GM13976 (cell line): ENCODE measurements around the gene FAM174A.

Source experiments
- DNase-seq: peaks from one replicate; pipeline ENCODE4 v3.0.0; 2012; ENCODE audit warnings: low spot score
- in situ Hi-C: fragments of 300-500 bp; cut with MboI; formaldehyde crosslinking; loops from one replicate; pipeline ENCODE4 v1.12.0; 2022; ENCODE audit warnings: low sequenced_read_pairs, mixed read lengths, inconsistent platforms; ENCODE audit not compliant: unreplicated experiment
- TF ChIP-seq, protein P1 (sequence below): IDR thresholded peaks from 2 replicates; pipeline ENCODE4 v1.5.1; 2012; ENCODE audit warnings: borderline replicate concordance, mild to moderate bottlenecking; ENCODE audit not compliant: insufficient read depth; ENCODE audit errors: extremely low read depth, missing control alignments, control extremely low read depth

Gene FAM174A

DNA sequence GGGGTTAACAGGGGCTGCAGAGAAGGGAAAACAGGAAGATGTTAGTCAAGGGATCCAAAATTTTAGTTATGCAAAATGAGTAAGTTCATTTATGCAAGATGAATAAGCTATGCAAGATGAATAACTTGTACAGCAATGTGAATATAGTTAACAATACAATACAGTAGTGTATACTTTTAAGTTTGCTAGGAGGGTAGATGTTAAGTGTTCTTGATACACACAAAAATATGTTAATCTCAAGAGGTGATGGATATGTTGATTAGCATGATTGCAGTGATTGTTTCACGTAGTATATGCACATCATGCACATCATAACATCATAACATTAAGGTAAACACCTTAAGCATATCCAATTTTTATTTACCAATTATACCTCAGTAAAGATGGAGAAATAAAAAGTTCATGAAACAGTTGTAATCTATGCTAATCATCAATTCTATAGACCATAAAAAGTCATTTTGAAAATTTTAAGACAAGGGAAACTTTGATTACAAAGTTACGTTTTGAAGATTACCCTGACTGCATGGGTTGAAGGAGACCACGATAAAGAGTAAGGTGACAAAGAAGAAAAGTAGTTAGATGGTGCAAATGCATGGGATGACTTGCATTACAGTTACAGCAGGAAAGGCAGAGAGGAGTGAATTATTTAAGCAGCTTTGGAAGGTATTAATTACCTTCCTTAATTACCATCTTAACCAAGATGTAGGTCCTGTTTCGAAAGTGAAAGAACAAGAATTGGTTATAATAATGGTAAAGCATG is 31.4 kb downstream of the FAM174A start:
- DNase-seq = no peak
- in situ Hi-C loops = no loop called here
- TF ChIP-seq, protein P1, sequence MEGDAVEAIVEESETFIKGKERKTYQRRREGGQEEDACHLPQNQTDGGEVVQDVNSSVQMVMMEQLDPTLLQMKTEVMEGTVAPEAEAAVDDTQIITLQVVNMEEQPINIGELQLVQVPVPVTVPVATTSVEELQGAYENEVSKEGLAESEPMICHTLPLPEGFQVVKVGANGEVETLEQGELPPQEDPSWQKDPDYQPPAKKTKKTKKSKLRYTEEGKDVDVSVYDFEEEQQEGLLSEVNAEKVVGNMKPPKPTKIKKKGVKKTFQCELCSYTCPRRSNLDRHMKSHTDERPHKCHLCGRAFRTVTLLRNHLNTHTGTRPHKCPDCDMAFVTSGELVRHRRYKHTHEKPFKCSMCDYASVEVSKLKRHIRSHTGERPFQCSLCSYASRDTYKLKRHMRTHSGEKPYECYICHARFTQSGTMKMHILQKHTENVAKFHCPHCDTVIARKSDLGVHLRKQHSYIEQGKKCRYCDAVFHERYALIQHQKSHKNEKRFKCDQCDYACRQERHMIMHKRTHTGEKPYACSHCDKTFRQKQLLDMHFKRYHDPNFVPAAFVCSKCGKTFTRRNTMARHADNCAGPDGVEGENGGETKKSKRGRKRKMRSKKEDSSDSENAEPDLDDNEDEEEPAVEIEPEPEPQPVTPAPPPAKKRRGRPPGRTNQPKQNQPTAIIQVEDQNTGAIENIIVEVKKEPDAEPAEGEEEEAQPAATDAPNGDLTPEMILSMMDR = no peak

DNA sequence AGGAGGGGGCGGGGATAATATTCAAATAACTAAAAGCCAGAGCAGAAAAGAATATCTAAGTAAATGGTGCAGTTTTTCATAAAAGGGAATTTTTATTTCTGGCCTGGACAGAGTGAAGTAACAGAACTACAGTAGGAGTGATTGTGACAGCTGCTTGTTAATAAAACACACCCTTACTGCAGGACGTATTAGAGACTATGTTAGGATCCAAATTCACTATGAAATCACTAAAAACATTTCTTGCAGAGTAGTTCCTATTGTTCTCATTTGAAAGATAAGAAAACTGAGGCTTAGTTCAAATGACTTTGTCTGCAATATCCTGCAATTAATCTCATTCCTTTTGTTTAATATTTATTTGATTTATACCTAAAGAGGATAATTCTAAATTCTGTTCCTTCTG is 39.5 kb downstream of the FAM174A start:
- in situ Hi-C loops = no loop called here
- no peak for DNase-seq
- TF ChIP-seq, protein P1 = no peak

DNA sequence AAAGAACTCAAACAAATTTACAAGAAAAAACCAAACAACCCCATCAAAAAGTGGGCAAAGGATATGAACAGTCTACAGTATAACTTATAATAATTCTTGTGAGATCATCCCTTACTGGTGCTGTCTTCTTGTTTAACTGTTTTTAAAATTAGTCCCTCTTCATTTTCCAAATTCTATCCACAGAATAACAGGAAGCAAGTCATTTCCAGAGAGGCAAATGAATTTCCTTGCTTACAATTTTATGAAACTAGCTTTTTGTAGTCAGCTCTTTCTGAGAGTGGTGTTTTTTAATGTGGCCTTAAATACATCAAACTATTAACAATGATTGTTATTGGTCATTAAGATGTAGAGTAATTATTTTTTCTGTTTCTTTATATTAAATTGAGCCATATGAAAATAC is 40.6 kb downstream of the FAM174A start:
- in situ Hi-C loops = no loop called here
- TF ChIP-seq, protein P1 = no peak
- DNase-seq = no peak

DNA sequence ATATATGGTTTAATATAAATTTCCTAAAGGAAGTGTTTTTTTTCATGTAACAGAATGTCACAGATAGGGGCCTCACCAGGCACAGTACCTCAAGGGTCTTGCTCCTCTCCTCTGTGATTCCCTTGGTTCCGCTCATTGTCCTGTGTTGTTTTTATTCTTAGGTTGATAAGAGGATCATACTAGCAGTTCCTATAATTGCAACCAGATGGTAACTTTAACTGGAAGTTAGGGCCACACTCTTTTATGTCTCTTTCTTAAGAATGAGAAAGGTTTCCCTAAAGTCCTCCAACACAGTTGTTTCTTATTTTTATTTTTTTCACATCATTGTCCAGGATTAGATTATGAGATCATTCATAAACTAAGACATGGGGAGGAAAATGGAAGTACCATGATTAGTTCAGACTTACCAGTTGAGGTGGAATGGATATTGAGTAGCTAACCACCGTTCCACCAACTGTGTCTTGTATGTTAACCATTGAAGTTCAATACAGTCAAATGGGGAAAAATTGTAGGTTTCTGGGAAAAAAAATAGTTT is 41.1 kb downstream of the FAM174A start:
- DNase-seq = no peak
- TF ChIP-seq, protein P1 = no peak
- in situ Hi-C loops = no loop called here

- TF ChIP-seq, protein P1 = no peak
- no peak for DNase-seq
- in situ Hi-C loops = no loop called here
Measured at GRCh38 chr5:100577506-100577905, 42.3 kb downstream of the FAM174A start.

DNA sequence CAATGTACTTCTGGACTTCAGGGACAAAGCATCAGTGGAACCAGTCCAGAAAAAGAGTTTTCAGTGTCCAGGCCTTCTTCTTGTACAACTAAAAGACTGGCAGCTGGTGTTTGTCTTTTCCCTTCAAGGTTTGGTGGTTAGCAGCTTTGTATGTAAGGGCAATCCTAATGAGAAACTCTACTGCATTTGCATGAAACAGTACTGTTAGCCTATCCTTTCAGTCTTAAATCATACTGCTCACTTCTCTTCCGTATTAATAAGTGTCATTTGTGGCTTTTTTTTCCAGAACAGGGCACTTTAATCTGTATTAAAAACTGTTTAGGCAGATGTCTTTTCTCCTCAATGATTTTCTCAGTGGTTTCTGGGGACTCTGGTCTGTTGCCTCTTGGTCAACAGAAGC is 48.9 kb downstream of the FAM174A start:
- TF ChIP-seq, protein P1 = no peak
- DNase-seq = peak; percentile 6
- in situ Hi-C loops = no loop called here

DNA sequence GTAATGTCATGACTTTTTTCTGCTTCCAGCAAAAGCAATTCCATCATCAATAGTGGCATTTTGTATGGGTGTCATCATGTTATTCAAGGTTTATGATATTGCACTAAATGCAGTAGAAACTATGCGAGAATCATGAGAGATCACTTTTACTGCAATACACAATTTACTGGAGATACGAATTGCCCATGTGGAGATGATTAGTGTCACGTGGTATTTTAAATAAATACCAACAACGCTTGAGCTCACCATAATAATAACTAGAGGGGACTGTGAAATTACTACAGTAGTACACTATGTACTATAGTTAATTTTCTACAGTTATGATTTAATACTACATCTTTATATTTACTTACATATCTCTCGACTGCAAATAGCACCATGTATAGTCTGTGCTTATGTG is 49.7 kb downstream of the FAM174A start:
- TF ChIP-seq, protein P1 = no peak
- in situ Hi-C loops = no loop called here
- DNase-seq = no peak
